ENCODE results near the gene MARK3. TPM values are rescaled to one million over a fixed set of nuclear protein-coding genes. Genes with fewer than 3 reads are reported as not detected.

Gene MARK3
- total RNA-seq, 1 donor from 2014 or later = 105 TPM

DNA sequence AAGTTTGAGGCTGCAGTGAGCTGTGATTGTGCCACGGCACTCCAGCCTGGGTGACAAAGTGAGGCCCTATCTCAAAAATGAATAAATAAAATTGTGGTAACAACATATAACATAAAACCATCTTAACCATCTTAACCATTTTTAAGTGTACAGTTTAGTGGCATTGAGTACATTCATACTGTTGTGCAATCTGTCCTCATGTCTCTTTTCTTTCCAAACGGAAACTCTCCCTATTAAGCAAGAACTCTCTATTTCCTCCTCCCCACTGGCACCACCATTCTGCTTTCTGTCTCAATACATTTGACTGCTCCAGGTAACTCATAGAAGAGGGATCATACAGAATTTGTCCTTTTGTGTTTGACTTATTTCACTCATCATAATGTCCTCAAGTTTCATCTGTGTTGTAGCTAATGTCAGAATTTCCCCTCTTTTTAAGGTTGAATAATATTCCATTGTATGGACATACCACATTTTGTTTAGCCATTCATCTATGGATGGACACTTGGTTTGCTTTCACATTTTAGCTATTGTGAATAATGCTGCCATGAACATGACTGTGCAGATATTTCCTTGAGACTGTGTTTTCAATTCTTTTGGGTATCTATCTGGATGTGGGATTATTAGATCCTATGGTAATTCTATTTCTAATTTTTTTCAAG, 4.4 kb upstream of the MARK3 start:
- peaks cover 7% of the 10 kb centered on the region for H3K4me1 ChIP-seq
- no peak for ATAC-seq
- no peaks in the 10 kb centered on the region for H3K36me3 ChIP-seq
- H3K9me3 ChIP-seq = no peaks in the 10 kb centered on the region
- no peak for DNase-seq
- intact Hi-C loops (cut with DNase I) = no loop called here
- H3K27ac ChIP-seq = no peak overlapping the region
- H3K4me3 ChIP-seq = no peak overlapping the region
- H3K27me3 ChIP-seq = no peaks in the 10 kb centered on the region
- TF ChIP-seq, protein P1, sequence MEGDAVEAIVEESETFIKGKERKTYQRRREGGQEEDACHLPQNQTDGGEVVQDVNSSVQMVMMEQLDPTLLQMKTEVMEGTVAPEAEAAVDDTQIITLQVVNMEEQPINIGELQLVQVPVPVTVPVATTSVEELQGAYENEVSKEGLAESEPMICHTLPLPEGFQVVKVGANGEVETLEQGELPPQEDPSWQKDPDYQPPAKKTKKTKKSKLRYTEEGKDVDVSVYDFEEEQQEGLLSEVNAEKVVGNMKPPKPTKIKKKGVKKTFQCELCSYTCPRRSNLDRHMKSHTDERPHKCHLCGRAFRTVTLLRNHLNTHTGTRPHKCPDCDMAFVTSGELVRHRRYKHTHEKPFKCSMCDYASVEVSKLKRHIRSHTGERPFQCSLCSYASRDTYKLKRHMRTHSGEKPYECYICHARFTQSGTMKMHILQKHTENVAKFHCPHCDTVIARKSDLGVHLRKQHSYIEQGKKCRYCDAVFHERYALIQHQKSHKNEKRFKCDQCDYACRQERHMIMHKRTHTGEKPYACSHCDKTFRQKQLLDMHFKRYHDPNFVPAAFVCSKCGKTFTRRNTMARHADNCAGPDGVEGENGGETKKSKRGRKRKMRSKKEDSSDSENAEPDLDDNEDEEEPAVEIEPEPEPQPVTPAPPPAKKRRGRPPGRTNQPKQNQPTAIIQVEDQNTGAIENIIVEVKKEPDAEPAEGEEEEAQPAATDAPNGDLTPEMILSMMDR (IDR thresholded peaks at IDR 0.05) = no peak

GRCh38 chr14:103382376-103382775, 2.8 kb upstream of the MARK3 start:
- H3K27me3 ChIP-seq = no peaks in the 10 kb centered on the region

GRCh38 chr14:103384450-103385151, 614 bp upstream of the MARK3 start:
- no peaks in the 10 kb centered on the region for H3K9me3 ChIP-seq
- H3K4me1 ChIP-seq = peaks cover 26% of the 10 kb centered on the region
- DNase-seq (no peak), ATAC-seq (no peak)
- intact Hi-C loops (cut with DNase I) = no loop called here
- H3K36me3 ChIP-seq = no peaks in the 10 kb centered on the region
- TF ChIP-seq, protein P1 (IDR thresholded peaks at IDR 0.05) = no peak
- H3K27ac ChIP-seq = peak overlapping the region; percentile 98
- no peaks in the 10 kb centered on the region for H3K27me3 ChIP-seq
- H3K4me3 ChIP-seq = peak overlapping the region; percentile 91

More at GRCh38 chr14:103382376-103382775, 2.8 kb upstream of the MARK3 start:
- intact Hi-C loops (cut with DNase I) = no loop called here
- Histone ChIP-seq H3K36me3 (no peaks in the 10 kb centered on the region), H3K4me1 (peaks cover 9% of the 10 kb centered on the region), H3K27ac (no peak overlapping the region), H3K9me3 (no peaks in the 10 kb centered on the region), H3K4me3 (no peak overlapping the region)
- TF ChIP-seq, protein P1 (IDR thresholded peaks at IDR 0.05) = no peak
- DNase-seq = no peak
- ATAC-seq = no peak

DNA sequence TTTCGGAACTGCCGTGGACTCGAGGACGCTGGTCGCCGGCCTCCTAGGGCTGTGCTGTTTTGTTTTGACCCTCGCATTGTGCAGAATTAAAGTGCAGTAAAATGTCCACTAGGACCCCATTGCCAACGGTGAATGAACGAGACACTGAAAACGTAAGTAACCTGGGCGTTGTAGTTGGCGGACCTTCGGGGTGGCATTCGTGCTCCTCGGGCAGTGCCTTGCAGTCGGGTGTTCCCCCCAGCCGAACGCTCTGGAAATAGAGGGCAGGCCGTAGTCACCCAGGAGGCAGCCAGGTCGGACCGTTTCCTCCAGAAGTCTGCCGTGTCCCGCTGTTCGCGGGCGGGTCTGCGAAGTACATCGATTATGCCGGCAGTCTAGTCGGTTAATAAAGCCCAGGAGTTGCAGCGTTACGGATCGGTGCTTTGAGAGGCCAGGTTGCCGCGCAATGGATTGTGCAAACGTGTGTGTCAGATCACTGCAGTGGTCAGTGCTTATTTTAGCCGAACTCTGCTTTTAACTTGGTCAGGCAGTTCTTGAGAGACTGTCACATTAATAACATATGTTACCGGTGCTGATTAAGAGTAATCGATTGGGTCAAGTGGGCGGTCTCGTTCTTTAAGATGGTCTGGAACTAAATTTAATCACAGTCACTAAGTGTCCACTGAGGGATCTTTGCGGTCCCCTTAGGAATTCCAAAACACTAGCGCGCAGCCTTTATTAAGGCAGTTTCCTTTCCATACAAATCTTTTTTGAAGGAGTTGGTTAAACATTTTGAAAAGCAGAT, 906 bp downstream of the MARK3 start:
- Histone ChIP-seq H3K36me3 (no peaks in the 10 kb centered on the region), H3K27ac (peak overlapping the region; percentile 98), H3K9me3 (no peaks in the 10 kb centered on the region), H3K4me3 (peak overlapping the region; percentile 91), H3K27me3 (no peaks in the 10 kb centered on the region), H3K4me1 (peaks cover 38% of the 10 kb centered on the region)
- ATAC-seq = peak; percentile 8
- intact Hi-C loops (cut with DNase I) = no loop called here
- TF ChIP-seq, protein P1 (IDR thresholded peaks at IDR 0.05) = no peak
- no peak for DNase-seq

DNA sequence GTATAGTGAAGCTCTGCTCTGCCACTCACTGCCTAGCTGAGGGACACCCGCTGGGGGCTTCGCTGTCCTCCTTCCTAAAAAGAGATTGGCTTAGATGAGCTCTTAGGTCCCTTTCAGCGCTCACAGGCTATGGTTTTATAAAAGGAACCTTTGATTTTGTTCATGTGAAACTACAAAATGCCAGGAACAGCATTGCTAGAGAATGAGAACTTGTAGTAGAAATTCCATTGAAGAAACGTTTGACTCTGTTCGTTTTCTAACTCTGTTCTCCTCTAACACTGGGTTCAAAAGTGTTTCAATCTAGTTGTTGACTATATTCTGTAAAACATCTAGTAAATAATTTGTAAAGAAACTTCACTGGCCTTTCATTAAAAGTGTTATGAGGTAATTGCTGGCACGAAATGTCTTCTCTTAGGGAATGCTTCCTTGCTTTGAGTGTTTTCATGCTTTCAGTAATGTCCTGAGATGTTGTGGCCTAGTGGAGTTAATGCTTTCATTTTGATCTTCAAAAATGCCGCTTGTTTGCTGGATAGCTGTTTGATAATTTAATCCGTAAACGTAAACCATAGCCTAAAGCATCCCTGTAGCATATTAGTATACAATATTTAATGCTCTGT, 1.6 kb downstream of the MARK3 start:
- Histone ChIP-seq H3K27ac (peak overlapping the region; percentile 98), H3K4me1 (peaks cover 45% of the 10 kb centered on the region), H3K9me3 (no peaks in the 10 kb centered on the region), H3K36me3 (no peaks in the 10 kb centered on the region), H3K4me3 (peak overlapping the region; percentile 91), H3K27me3 (no peaks in the 10 kb centered on the region)
- ATAC-seq (no peak), DNase-seq (no peak)
- intact Hi-C loops (cut with DNase I) = no loop called here
- TF ChIP-seq, protein P1 (IDR thresholded peaks at IDR 0.05) = no peak

Measured in upper lobe of right lung (tissue), 1 donor.